Neural cell (in vitro differentiated cells): Measurements from ENCODE around the gene PARVB. TPM values are rescaled to one million over a fixed set of nuclear protein-coding genes. Genes with fewer than 3 reads are reported as not detected.

Experiments
- H2AFZ ChIP-seq: fragments of 200-600, 300-800 bp; sonication (generic), shearing (Covaris generic); 2 replicates; pipeline ENCODE4 v1.6.0; 2014; ENCODE audit warnings: low read depth, mild to moderate bottlenecking, antibody characterized with exemption, low read length, moderate library complexity
- H3F3A ChIP-seq: fragments of 200-600 bp; shearing (Covaris generic); 2 replicates; pipeline ENCODE4 v1.6.1; 2016; ENCODE audit warnings: mild to moderate bottlenecking, moderate library complexity, mixed read lengths, antibody characterized with exemption, low read length; ENCODE audit not compliant: insufficient read depth, poor library complexity, severe bottlenecking
- H3K27ac ChIP-seq: fragments of 200-600, 300-800 bp; sonication (generic), shearing (Covaris generic); 2 replicates; pipeline ENCODE4 v1.5.1; 2014; ENCODE audit warnings: mild to moderate bottlenecking, low read length, moderate library complexity
- H3K27me3 ChIP-seq: fragments of 300-800, 200-600 bp; sonication (generic), shearing (Covaris generic); 2 replicates; pipeline ENCODE4 v1.6.0; 2014; ENCODE audit warnings: mild to moderate bottlenecking, low read depth, low read length, moderate library complexity; ENCODE audit not compliant: insufficient read depth
- H3K36me3 ChIP-seq: fragments of 300-800, 200-600 bp; sonication (generic), shearing (Covaris generic); 2 replicates; pipeline ENCODE4 v1.5.1; 2014; ENCODE audit warnings: mild to moderate bottlenecking, antibody characterized with exemption, low read length, moderate library complexity; ENCODE audit not compliant: insufficient read depth
- H3K4me2 ChIP-seq: fragments of 300-800, 200-600 bp; sonication (generic), shearing (Covaris generic); 2 replicates; pipeline ENCODE4 v1.6.0; 2014; ENCODE audit warnings: mild to moderate bottlenecking, low read length
- H3K4me3 ChIP-seq: fragments of 300-800, 200-600 bp; sonication (generic), shearing (Covaris generic); 2 replicates; pipeline ENCODE4 v1.5.1; 2014; ENCODE audit warnings: mild to moderate bottlenecking, low read length, moderate library complexity
- H3K79me2 ChIP-seq: fragments of 200-600 bp; shearing (Covaris generic); replicated peaks from 2 replicates; pipeline ENCODE4 v1.6.0; 2014; ENCODE audit warnings: mild to moderate bottlenecking, low read length, moderate library complexity; ENCODE audit not compliant: insufficient read depth
- H3K9ac ChIP-seq: fragments of 300-800, 200-600 bp; sonication (generic), shearing (Covaris generic); 2 replicates; pipeline ENCODE4 v1.6.1; 2016; ENCODE audit warnings: mild to moderate bottlenecking, low read length, mixed read lengths
- H3K9me2 ChIP-seq: fragments of 200-600 bp; shearing (Covaris generic); 2 replicates; pipeline ENCODE4 v1.6.1; 2016; ENCODE audit warnings: mild to moderate bottlenecking, low read length, mixed read lengths; ENCODE audit not compliant: insufficient read depth
- H3K9me3 ChIP-seq: fragments of 200-600, 300-800 bp; sonication (generic), shearing (Covaris generic); 2 replicates; pipeline ENCODE4 v1.6.1; 2016; ENCODE audit warnings: mild to moderate bottlenecking, mixed run types, low read length, moderate library complexity, mixed read lengths
- H4K20me1 ChIP-seq: fragments of 200-600 bp; shearing (Covaris generic); 2 replicates; pipeline ENCODE4 v1.6.1; 2016; ENCODE audit warnings: mild to moderate bottlenecking, mixed run types; ENCODE audit not compliant: insufficient read depth
- CTCF ChIP-seq: fragments of 450-650 bp; IDR thresholded peaks from 2 replicates; pipeline ENCODE4 v1.5.1; 2014; ENCODE audit warnings: antibody characterized with exemption, mild to moderate bottlenecking, moderate library complexity; ENCODE audit not compliant: poor library complexity, severe bottlenecking
- EP300 ChIP-seq: fragments of 450-650 bp; conservative IDR thresholded peaks from 2 replicates; pipeline ENCODE4 v1.6.1; 2014; ENCODE audit warnings: antibody characterized with exemption, mild to moderate bottlenecking, moderate library complexity; ENCODE audit not compliant: poor library complexity, severe bottlenecking
- EZH2 ChIP-seq: fragments of 200-600, 300-800 bp; shearing (Covaris generic), sonication (generic); IDR thresholded peaks from 2 replicates; pipeline ENCODE4 v1.6.1; 2014; ENCODE audit warnings: antibody characterized with exemption, low read length, borderline replicate concordance, mild to moderate bottlenecking; ENCODE audit not compliant: insufficient read depth, poor library complexity, severe bottlenecking
- MXI1 ChIP-seq: fragments of 450-650 bp; conservative IDR thresholded peaks from 2 replicates; pipeline ENCODE4 v1.6.1; 2014; ENCODE audit warnings: antibody characterized with exemption, mild to moderate bottlenecking; ENCODE audit not compliant: poor library complexity, severe bottlenecking
- POLR2AphosphoS5 ChIP-seq: IDR thresholded peaks from 2 replicates; pipeline ENCODE4 v1.6.1; 2012
- RAD21 ChIP-seq: fragments of 450-650 bp; conservative IDR thresholded peaks from 2 replicates; pipeline ENCODE4 v1.6.1; 2014; ENCODE audit warnings: antibody characterized with exemption, mild to moderate bottlenecking, moderate library complexity
- REST ChIP-seq: IDR thresholded peaks from 2 replicates; pipeline ENCODE4 v1.6.1; 2012; ENCODE audit warnings: borderline replicate concordance
- SMC3 ChIP-seq: fragments of 450-650 bp; conservative IDR thresholded peaks from 2 replicates; pipeline ENCODE4 v1.6.1; 2014; ENCODE audit warnings: antibody characterized with exemption, mild to moderate bottlenecking, moderate library complexity; ENCODE audit not compliant: poor library complexity
- TAF1 ChIP-seq: IDR thresholded peaks from 2 replicates; pipeline ENCODE4 v1.6.1; 2012; ENCODE audit warnings: low read depth
- polyA plus RNA-seq: library from polyadenylated mRNA; depleted of rRNA; stranded (reverse); fragments of >200 nt; gene quantifications from 2 replicates; pipeline ENCODE4 v1.2.3, GENCODE V29; 2014

The PARVB gene
- polyA plus RNA-seq, 1 donor from 2014 or later = 1.2 TPM

GRCh38 chr22:44032126-44032730, 8.1 kb downstream of the PARVB start:
- Histone ChIP-seq H4K20me1 (no peaks in the 10 kb centered on the region), H3K27me3 (no peaks in the 10 kb centered on the region), H3K27ac (peak overlapping the region; percentile 69), H3K79me2 (no peaks in the 10 kb centered on the region), H2AFZ (no peak overlapping the region), H3K4me3 (no peak overlapping the region), H3K9me3 (no peaks in the 10 kb centered on the region), H3F3A (no peaks in the 10 kb centered on the region), H3K36me3 (no peaks in the 10 kb centered on the region), H3K9me2 (no peaks in the 10 kb centered on the region), H3K4me2 (no peak overlapping the region), H3K9ac (peak overlapping the region; percentile 10)
- TF ChIP-seq REST = no peak

- H3K27ac ChIP-seq = no peak overlapping the region
Observed at GRCh38 chr22:44033287-44033686, 9.2 kb downstream of the PARVB start.

More at GRCh38 chr22:44033287-44033686, 9.2 kb downstream of the PARVB start:
- H4K20me1 ChIP-seq = no peaks in the 10 kb centered on the region
- no peaks in the 10 kb centered on the region for H3K79me2 ChIP-seq
- H3F3A ChIP-seq = no peaks in the 10 kb centered on the region
- H3K36me3 ChIP-seq = no peaks in the 10 kb centered on the region
- H3K4me2 ChIP-seq = no peak overlapping the region
- no peaks in the 10 kb centered on the region for H3K9me2 ChIP-seq
- TF ChIP-seq MXI1 = no peak
- TF ChIP-seq REST = no peak
- TF ChIP-seq EZH2 = no peak
- TF ChIP-seq RAD21 = no peak
- TF ChIP-seq SMC3 = no peak
- no peak for TF ChIP-seq CTCF
- no peak for TF ChIP-seq TAF1
- no peak for TF ChIP-seq EP300
- no peak for TF ChIP-seq POLR2AphosphoS5
- H2AFZ ChIP-seq = no peak overlapping the region
- no peak overlapping the region for H3K9ac ChIP-seq
- H3K4me3 ChIP-seq = no peak overlapping the region
- no peaks in the 10 kb centered on the region for H3K27me3 ChIP-seq
- no peaks in the 10 kb centered on the region for H3K9me3 ChIP-seq
